HEK293T (cell line): Measurements from ENCODE around the gene DUSP3.

Experiments
- CTBP1 ChIP-seq: fragments of 450-650 bp; IDR thresholded peaks from 2 replicates; pipeline ENCODE4 v1.6.1; 2016; ENCODE audit warnings: borderline replicate concordance
- LEF1 ChIP-seq: fragments of 450-650 bp; IDR thresholded peaks from 2 replicates; pipeline ENCODE4 v1.6.1; 2017; ENCODE audit warnings: mild to moderate bottlenecking, borderline replicate concordance
- SP1 ChIP-seq: fragments of 450-650 bp; IDR thresholded peaks from 2 replicates; pipeline ENCODE4 v1.6.1; 2017

DNA sequence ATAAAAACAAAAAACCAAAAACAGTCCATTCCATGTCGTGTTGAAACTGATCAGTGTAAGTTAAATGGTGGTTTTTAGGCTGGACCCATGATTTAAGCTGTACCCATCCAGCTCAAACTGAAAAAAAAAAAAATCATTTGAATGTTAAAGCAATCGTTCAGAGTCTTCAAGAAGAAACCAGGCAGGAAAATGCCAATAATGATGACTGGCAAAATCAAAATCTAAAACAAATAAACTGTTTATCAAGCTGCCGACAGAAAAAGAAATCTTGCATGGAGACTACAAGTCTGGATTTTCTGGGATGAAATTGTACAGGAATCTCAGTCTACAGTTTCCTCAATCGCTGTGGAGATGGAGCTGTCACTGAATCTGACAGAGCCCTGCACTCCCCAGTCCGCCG is 60.9 kb downstream of the DUSP3 start:
- no peak for TF ChIP-seq CTBP1
- TF ChIP-seq SP1, result no peak
- no peak for TF ChIP-seq LEF1
